Glomerular endothelial cell (primary cell): ENCODE data around the gene CFAP45. TPM values are rescaled to one million over a fixed set of nuclear protein-coding genes. Genes with fewer than 3 reads are reported as not detected.

Experiments used
- DNase-seq: peaks from one replicate; pipeline ENCODE4 v3.0.0-alpha.2; 2011; ENCODE audit warnings: low read depth, low spot score; ENCODE audit errors: extremely low read depth
- total RNA-seq: library from RNA; depleted of rRNA; stranded (reverse); fragments of >200 nt; gene quantifications from 2 replicates; pipeline ENCODE4 v1.2.3, GENCODE V29; 2015

The CFAP45 gene
- total RNA-seq: 0.53 and 0.73 TPM in 2 replicates

- DNase-seq: no peak
Observed at GRCh38 chr1:159900086-159900680, at the start of gene CFAP45. TSS of gene CFAP45 (minus strand) at chr1:159900165. CDS start at chr1:159900098, 67 bp downstream.

- no peak for DNase-seq
Observed at GRCh38 chr1:159949123-159949522, 49.2 kb upstream of the CFAP45 start.

GRCh38 chr1:159947942-159948341 is 48.0 kb upstream of the CFAP45 start:
- DNase-seq: no peak

- no peak for DNase-seq
Observed at GRCh38 chr1:159946242-159947187, 46.5 kb upstream of the CFAP45 start.

- no peak for DNase-seq
Observed at GRCh38 chr1:159945483-159946241, 45.7 kb upstream of the CFAP45 start, which contains the start of gene IGSF9. TSS of gene IGSF9 (minus strand) at chr1:159945613. CDS start at chr1:159943454, 2,159 bp downstream.

- DNase-seq: no peak
Observed at GRCh38 chr1:159944623-159945455, 44.9 kb upstream of the CFAP45 start.

GRCh38 chr1:159943908-159944622 is 44.1 kb upstream of the CFAP45 start:
- DNase-seq: no peak

- DNase-seq: no peak
Observed at GRCh38 chr1:159943278-159943640, 43.3 kb upstream of the CFAP45 start.

- DNase-seq: no peak
Observed at GRCh38 chr1:159942632-159943277, 42.8 kb upstream of the CFAP45 start.

- no peak for DNase-seq
Observed at GRCh38 chr1:159941591-159942560, 41.9 kb upstream of the CFAP45 start.

GRCh38 chr1:159941141-159941540 is 41.2 kb upstream of the CFAP45 start:
- DNase-seq: no peak

- no peak for DNase-seq
Observed at GRCh38 chr1:159940006-159940620, 40.1 kb upstream of the CFAP45 start.

GRCh38 chr1:159939678-159940002 is 39.7 kb upstream of the CFAP45 start:
- DNase-seq: no peak

- DNase-seq: no peak
Observed at GRCh38 chr1:159938905-159939677, 39.1 kb upstream of the CFAP45 start.

GRCh38 chr1:159938211-159938852 is 38.4 kb upstream of the CFAP45 start:
- no peak for DNase-seq

- DNase-seq: no peak
Observed at GRCh38 chr1:159937054-159937750, 37.2 kb upstream of the CFAP45 start.
